Psoas muscle (tissue), 8 donors: ENCODE data around the gene SLC39A11. TPM values are rescaled to one million over a fixed set of nuclear protein-coding genes. Genes with fewer than 3 reads are reported as not detected.

Source experiments
- ATAC-seq, 4 donors: fragments of 200-7000 bp; cut with Tn5 transposase; one replicate each; pipeline ENCODE4 v1.9.1; 2020; ENCODE audit warnings: moderate library complexity in 3 of 4, mild to moderate bottlenecking in 2 of 4
- DNase-seq, 2 donors: peaks; one replicate each; pipeline ENCODE4 v3.0.0-alpha.2; 2020
- H3K27ac ChIP-seq: fragments of 200-600 bp; one replicate; pipeline ENCODE4 v1.8.0; 2022
- H3K27me3 ChIP-seq, 3 donors: fragments of 200-600 bp in 1 of 3; one replicate each; pipeline versions ENCODE4 v1.6.1 to v1.8.0; 2013 to 2022; ENCODE audit warnings: low read length in 2 of 3, mild to moderate bottlenecking in 2 of 3, moderate library complexity in 1 of 3; ENCODE audit not compliant: insufficient read depth in 3 of 3
- H3K36me3 ChIP-seq, 2 donors: fragments of 200-600 bp in 1 of 2; one replicate each; pipeline versions ENCODE4 v1.6.1 to v1.8.0; 2013 to 2022; ENCODE audit warnings: low read depth in 1 of 2, mild to moderate bottlenecking in 1 of 2, moderate library complexity in 1 of 2; ENCODE audit not compliant: insufficient read depth in 1 of 2
- H3K4me1 ChIP-seq: fragments of 200-600 bp; one replicate; pipeline ENCODE4 v1.8.0; 2022
- H3K4me3 ChIP-seq: fragments of 200-600 bp; one replicate; pipeline ENCODE4 v1.8.0; 2022; ENCODE audit warnings: mild to moderate bottlenecking
- H3K9me3 ChIP-seq: fragments of 200-600 bp; one replicate; pipeline ENCODE4 v1.8.0; 2022
- WGBS, 3 donors: extraction: QIAGEN DNeasy Blood & Tissue Kit; methylation state at CpG; one replicate each; pipeline versions ENCODE4 v1.1.6 to v1.1.7; 2013; 5-methylcytosine and 5-hydroxymethylcytosine counted together
- intact Hi-C, 2 donors: fragments of 100-400 bp; cut with DNase I; formaldehyde crosslinking; loops; one replicate each; pipeline versions ENCODE4 v1.11.0 to v1.14.2; 2022
- polyA plus RNA-seq, 3 donors: library from polyadenylated mRNA; stranded (reverse); fragments of 200-250 nt; gene quantifications; one replicate each; pipeline ENCODE4 v1.2.3, GENCODE V29; 2013
- total RNA-seq, 4 donors: library from RNA; stranded (reverse); fragmentation: NEBNext Ultra II Directional in 2 of 4; extraction: Animal tissue kit (Norgen Biotek cat#: 25700) in 2 of 4; gene quantifications; one replicate each; pipeline versions ENCODE4 v1.2.1 to v1.2.4, GENCODE V29; 2021 to 2023
- TF ChIP-seq, protein P1 (sequence below): fragments of 200-600 bp; IDR thresholded peaks from one replicate; pipeline ENCODE4 v1.8.0; 2022; ENCODE audit warnings: antibody characterized with exemption
- donor health status: healthy with polysubstance abuse.
- donor health status: DM: no; HTN: no; CAD: no; lungs with moderate emphysema.
- donor health status: Bipolar disorder and iron deficiency.
- donor health status: healthy.
- donor health status: DM: yes; HTN: yes; CAD: no.
- donor health status: DM: no; HTN: no; CAD: no.
- donor health status: DM: no; HTN: no; CAD: no.
- donor health status: DM: yes; HTN: yes; CAD: no.

The SLC39A11 gene
- total and polyA plus RNA-seq, 7 donors = 1.6 to 9.7 (median 7.9) TPM

DNA sequence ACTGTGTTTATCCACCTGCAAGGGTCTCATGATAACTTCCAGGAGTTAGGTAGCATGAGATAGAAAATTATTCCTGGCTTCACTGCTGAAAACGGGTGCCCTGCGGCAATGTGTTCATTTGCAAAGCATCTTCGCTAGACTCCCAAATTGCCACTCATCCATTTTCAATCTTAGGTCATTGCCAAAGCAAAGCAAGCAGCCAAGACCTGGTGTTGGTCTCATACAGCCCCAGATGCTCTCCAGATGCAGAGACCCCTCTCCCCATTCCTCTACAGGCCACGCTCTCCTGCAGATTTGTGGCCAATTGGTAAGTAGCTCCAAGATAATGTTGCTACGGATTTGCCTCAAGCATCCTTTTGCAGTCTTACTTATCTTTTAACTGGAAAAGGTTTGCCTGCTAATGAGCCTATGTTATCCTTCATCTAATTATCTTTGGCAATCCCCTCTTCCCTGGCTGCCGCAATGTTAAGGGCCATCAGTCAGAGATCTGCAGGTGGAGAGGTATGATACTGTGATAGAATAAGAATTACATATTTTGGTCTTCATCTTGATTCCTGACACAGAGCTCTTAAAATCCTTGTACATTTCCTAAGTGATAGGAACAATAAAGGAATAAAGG, 222.0 kb downstream of the SLC39A11 start:
- TF ChIP-seq, protein P1, sequence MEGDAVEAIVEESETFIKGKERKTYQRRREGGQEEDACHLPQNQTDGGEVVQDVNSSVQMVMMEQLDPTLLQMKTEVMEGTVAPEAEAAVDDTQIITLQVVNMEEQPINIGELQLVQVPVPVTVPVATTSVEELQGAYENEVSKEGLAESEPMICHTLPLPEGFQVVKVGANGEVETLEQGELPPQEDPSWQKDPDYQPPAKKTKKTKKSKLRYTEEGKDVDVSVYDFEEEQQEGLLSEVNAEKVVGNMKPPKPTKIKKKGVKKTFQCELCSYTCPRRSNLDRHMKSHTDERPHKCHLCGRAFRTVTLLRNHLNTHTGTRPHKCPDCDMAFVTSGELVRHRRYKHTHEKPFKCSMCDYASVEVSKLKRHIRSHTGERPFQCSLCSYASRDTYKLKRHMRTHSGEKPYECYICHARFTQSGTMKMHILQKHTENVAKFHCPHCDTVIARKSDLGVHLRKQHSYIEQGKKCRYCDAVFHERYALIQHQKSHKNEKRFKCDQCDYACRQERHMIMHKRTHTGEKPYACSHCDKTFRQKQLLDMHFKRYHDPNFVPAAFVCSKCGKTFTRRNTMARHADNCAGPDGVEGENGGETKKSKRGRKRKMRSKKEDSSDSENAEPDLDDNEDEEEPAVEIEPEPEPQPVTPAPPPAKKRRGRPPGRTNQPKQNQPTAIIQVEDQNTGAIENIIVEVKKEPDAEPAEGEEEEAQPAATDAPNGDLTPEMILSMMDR = no peak
- Histone ChIP-seq H3K9me3 (no peaks in the 10 kb centered on the region), H3K27me3 (no peaks in the 10 kb centered on the region), H3K4me1 (no peaks in the 10 kb centered on the region), H3K36me3 (no peaks in the 10 kb centered on the region), H3K4me3 (no peak overlapping the region), H3K27ac (no peak overlapping the region)
- intact Hi-C loops = no loop called here
- 91 to 92% (median 91%) methylated on average over 6 of the region's 6 CpGs for WGBS, 3 donors
- ATAC-seq (no peak), DNase-seq (no peak)

DNA sequence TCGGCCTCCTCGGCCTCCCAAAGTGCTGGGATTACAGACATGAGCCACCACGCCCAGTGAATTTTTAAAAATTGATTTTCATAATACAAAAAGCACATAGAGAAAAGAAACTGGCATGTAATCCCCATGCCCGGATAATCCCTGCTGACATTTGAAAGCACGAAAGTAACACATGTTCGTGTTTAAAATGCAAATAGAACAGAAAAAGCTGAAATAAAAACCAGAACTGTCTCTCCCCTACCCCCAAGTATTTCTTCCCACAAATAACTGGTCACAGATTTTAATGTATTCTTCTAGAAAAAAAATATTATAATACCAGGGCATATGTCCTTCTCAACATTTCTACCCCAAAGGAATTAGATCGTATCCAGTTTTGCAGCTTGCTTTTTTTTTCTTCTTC, 222.9 kb downstream of the SLC39A11 start:
- DNase-seq = no peak
- ATAC-seq = no peak
- Histone ChIP-seq H3K9me3 (no peaks in the 10 kb centered on the region), H3K27ac (no peak overlapping the region), H3K36me3 (no peaks in the 10 kb centered on the region), H3K4me1 (no peaks in the 10 kb centered on the region), H3K4me3 (no peak overlapping the region), H3K27me3 (no peaks in the 10 kb centered on the region)
- intact Hi-C loops = no loop called here
- 61 to 73% (median 64%) methylated on average over 7 of the region's 7 CpGs for WGBS, 3 donors
- TF ChIP-seq, protein P1 = no peak

DNA sequence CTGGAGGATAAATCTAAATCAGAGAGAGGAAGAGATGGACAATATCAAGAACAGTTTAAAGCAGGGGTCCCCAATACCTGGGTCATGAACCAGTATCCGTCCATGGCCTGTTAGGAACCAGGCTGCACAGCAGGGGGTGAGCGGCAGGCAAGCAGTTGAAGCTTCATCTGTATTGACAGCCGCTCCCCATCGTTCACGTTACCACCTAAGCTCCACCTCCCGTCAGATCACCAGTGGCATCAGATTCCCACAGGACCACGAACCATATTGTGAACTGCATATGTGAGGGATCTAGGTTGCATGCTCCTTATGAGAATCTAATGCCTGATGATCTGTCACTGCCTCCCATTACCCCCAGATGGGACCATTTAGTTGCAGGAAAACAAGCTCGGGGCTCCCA, 226.5 kb downstream of the SLC39A11 start:
- intact Hi-C loops = no loop called here
- H3K4me3 ChIP-seq = no peak overlapping the region
- H3K27me3 ChIP-seq = no peaks in the 10 kb centered on the region
- TF ChIP-seq, protein P1 = no peak
- 95 to 96% (median 96%) methylated on average over 8 of the region's 8 CpGs for WGBS, 3 donors
- ATAC-seq = no peak
- no peak for DNase-seq
- H3K4me1 ChIP-seq = no peaks in the 10 kb centered on the region
- H3K9me3 ChIP-seq = no peaks in the 10 kb centered on the region
- H3K27ac ChIP-seq = no peak overlapping the region
- no peaks in the 10 kb centered on the region for H3K36me3 ChIP-seq

DNA sequence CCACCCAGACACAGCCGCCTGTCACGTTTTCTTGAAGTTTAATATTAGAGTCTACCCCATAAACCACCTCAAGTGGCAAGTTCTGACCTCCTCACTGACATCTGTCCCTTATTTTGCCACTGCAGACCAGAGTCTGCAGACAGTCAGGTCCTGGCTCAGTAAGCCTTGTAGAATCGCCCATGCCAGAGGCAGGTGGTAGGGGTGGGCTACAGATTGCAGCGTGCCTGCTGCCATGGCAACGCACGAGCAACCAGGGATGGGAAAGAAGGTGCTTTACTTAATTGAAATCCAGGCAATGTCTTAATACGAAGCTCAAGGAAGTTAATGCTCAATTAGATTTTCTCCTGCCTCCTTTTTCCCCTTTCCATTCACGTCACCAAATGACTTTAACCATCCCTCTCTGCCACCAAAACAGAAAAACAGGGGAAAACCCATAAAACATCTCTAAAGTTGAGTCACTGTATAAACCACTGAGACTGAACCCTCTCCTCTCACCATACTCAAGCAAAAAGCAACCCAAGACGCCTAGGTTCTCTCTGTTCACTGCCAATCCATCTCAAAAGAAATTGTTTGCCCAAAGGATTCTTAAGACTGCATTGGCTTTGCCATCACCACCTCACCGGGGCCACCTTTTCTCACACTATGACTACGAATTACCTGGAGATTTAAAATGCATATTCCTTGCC, 228.8 kb downstream of the SLC39A11 start:
- Histone ChIP-seq H3K9me3 (peaks cover 1% of the 10 kb centered on the region), H3K4me3 (no peak overlapping the region), H3K27ac (no peak overlapping the region), H3K4me1 (no peaks in the 10 kb centered on the region), H3K36me3 (no peaks in the 10 kb centered on the region), H3K27me3 (no peaks in the 10 kb centered on the region)
- ATAC-seq = no peak
- no peak for DNase-seq
- TF ChIP-seq, protein P1 = no peak
- intact Hi-C loops = no loop called here
- 82 to 87% (median 84%) methylated on average over 11 of the region's 11 CpGs for WGBS, 3 donors
